Aorta (tissue), 5 donors: ENCODE data around the gene DOK5. TPM values are rescaled to one million over a fixed set of nuclear protein-coding genes. Genes with fewer than 3 reads are reported as not detected.

Experiments
- ATAC-seq: fragments of 200-7000 bp; cut with Tn5 transposase; one replicate; pipeline ENCODE4 v1.9.1; 2022; ENCODE audit warnings: moderate library complexity; ENCODE audit not compliant: low FRiP score
- DNase-seq, 2 donors: peaks; one replicate each; pipeline ENCODE4 v3.0.0-alpha.2; 2020
- H3K27ac ChIP-seq, 2 donors: one replicate each; pipeline ENCODE4 v1.5.1; 2013; ENCODE audit warnings: low read length in 2 of 2, mild to moderate bottlenecking in 2 of 2, moderate library complexity in 2 of 2, control low read depth in 1 of 2, inconsistent platforms in 1 of 2, low read depth in 1 of 2
- H3K27me3 ChIP-seq, 2 donors: one replicate each; pipeline ENCODE4 v1.6.1; 2013; ENCODE audit warnings: control low read depth in 1 of 2, low read length in 1 of 2, mild to moderate bottlenecking in 1 of 2, moderate library complexity in 1 of 2; ENCODE audit not compliant: insufficient read depth in 2 of 2, control insufficient read depth in 1 of 2
- H3K36me3 ChIP-seq, 2 donors: one replicate each; pipeline ENCODE4 v1.6.1; 2013; ENCODE audit warnings: control low read depth in 1 of 2, low read length in 1 of 2, mild to moderate bottlenecking in 1 of 2; ENCODE audit not compliant: insufficient read depth in 2 of 2, control insufficient read depth in 1 of 2
- H3K4me1 ChIP-seq, 2 donors: one replicate each; pipeline ENCODE4 v1.6.1; 2013; ENCODE audit warnings: low read length in 2 of 2, control low read depth in 1 of 2, mild to moderate bottlenecking in 1 of 2, moderate library complexity in 1 of 2; ENCODE audit not compliant: insufficient read depth in 2 of 2, control insufficient read depth in 1 of 2
- H3K4me3 ChIP-seq, 2 donors: one replicate each; pipeline ENCODE4 v1.5.1; 2013; ENCODE audit warnings: low read length in 2 of 2, control low read depth in 1 of 2, mild to moderate bottlenecking in 1 of 2
- H3K9me3 ChIP-seq: one replicate; pipeline ENCODE4 v1.6.1; 2013; ENCODE audit warnings: mild to moderate bottlenecking, low read length; ENCODE audit not compliant: control insufficient read depth
- WGBS, 2 donors: extraction: QIAGEN DNeasy Blood & Tissue Kit; methylation state at CpG; one replicate each; pipeline ENCODE4 v1.1.7; 2013; 5-methylcytosine and 5-hydroxymethylcytosine counted together
- intact Hi-C, 2 donors: fragments of 100-400 bp; cut with DNase I; formaldehyde crosslinking; loops; one replicate each; pipeline versions ENCODE4 v1.14.2 to v1.15.0; 2022
- polyA plus RNA-seq, 2 donors: library from polyadenylated mRNA; stranded (reverse); fragments of 200-250 nt; gene quantifications; one replicate each; pipeline ENCODE4 v1.2.3, GENCODE V29; 2013
- total RNA-seq, 2 donors: library from RNA; stranded (reverse); fragmentation: NEBNext Ultra II Directional; extraction: Animal tissue kit (Norgen Biotek cat#: 25700); gene quantifications; one replicate each; pipeline ENCODE4 v1.2.1, GENCODE V29; 2021
- donor health status: healthy with polysubstance abuse.
- donor health status: Bipolar disorder and iron deficiency.
- donor health status: DM: no; HTN: no; CAD: no.
- donor health status: DM: no; HTN: no; CAD: no.
- donor health status: DM: yes; HTN: yes; CAD: no.

DOK5 gene
- total and polyA plus RNA-seq, 4 donors: 5.2 to 13.3 (median 9.0) TPM

DNA sequence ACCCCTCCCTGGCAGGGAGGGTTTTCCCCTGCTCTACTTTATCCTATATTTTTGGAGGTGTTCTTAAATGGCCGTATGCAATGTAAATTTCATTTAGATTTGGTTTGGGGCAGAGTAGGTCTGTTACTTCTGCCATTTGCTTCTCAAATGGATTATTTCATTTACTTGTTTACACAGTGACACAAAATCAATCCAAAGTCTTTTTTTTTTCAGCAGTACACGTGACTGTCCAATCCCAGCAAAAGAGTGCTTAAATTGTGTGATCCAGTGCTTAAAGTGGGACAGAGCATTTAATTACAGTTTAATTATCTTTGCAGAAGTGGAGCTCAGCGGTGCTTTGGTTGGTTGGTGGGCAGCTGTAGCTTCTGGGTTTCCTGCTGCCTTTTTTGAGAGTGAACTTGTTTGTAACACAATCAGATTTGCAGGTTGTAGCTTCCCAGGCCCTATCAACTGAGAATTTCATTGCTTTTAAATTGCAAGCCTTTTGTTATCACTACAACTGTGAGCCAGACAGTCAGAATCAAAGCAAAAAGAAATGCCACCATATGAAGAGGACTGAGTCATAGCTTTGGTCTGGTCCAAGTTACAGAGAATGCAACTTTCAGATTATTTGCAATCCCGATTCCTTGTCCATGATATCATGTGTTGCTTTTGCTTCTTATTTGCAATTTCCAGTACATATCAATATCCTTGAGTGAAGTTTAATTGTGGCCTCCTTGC lies 216.9 kb downstream of the DOK5 start:
- intact Hi-C loops: no loop called here
- no peak overlapping the region for H3K4me3 ChIP-seq
- H3K27ac ChIP-seq: no peak overlapping the region
- WGBS, 2 donors: 55 to 62% methylated on average over 4 of the region's 4 CpGs
- H3K36me3 ChIP-seq: no peaks in the 10 kb centered on the region
- no peaks in the 10 kb centered on the region for H3K27me3 ChIP-seq
- no peak for ATAC-seq
- no peak for DNase-seq
- no peaks in the 10 kb centered on the region for H3K4me1 ChIP-seq
- H3K9me3 ChIP-seq: peaks cover 4% of the 10 kb centered on the region

DNA sequence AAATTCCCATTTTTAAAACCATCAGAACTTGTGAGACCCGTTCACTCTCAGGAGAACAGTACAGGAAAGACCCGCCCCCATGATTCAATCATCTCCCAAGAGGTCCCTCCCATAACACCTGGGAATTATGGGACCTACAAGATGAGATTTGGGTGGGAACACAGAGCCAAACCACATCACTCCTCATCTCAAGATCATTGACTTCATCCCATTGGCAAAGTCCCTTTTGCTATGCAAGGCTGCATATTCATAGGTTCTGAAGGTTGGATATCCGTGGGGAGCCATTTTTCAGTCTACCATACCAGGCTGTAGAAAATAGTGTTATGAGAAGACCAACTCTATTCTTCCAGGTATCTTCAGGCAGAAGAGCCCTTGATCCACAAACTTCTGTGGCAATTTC lies 219.1 kb downstream of the DOK5 start:
- H3K9me3 ChIP-seq: peaks cover 4% of the 10 kb centered on the region
- WGBS, 2 donors: 81 to 84% methylated on average over 3 of the region's 3 CpGs
- intact Hi-C loops: no loop called here

GRCh38 chr20:54698373-54698772 lies 223.0 kb downstream of the DOK5 start:
- intact Hi-C loops: no loop called here
- no peaks in the 10 kb centered on the region for H3K4me1 ChIP-seq
- DNase-seq: no peak
- H3K36me3 ChIP-seq: no peaks in the 10 kb centered on the region
- WGBS, 2 donors: 57 to 61% methylated on average over 1 of the region's 1 CpG
- H3K4me3 ChIP-seq: no peak overlapping the region
- H3K9me3 ChIP-seq: peaks cover 4% of the 10 kb centered on the region
- H3K27me3 ChIP-seq: peaks cover 0 to 2% of the 10 kb centered on the region in 2 donors
- H3K27ac ChIP-seq: no peak overlapping the region
- ATAC-seq: no peak

More for the DNA sequence above, 219.1 kb downstream of the DOK5 start:
- H3K36me3 ChIP-seq: no peaks in the 10 kb centered on the region
- no peak for ATAC-seq
- no peak overlapping the region for H3K4me3 ChIP-seq
- no peaks in the 10 kb centered on the region for H3K4me1 ChIP-seq
- DNase-seq: no peak
- H3K27me3 ChIP-seq: no peaks in the 10 kb centered on the region
- H3K27ac ChIP-seq: no peak overlapping the region
